ENCODE data around the gene CAPZB. TPM values are rescaled to one million over a fixed set of nuclear protein-coding genes. Genes with fewer than 3 reads are reported as not detected.

CAPZB gene
- total RNA-seq, 2 donors from 2014 or later, result 291 to 399 TPM

DNA sequence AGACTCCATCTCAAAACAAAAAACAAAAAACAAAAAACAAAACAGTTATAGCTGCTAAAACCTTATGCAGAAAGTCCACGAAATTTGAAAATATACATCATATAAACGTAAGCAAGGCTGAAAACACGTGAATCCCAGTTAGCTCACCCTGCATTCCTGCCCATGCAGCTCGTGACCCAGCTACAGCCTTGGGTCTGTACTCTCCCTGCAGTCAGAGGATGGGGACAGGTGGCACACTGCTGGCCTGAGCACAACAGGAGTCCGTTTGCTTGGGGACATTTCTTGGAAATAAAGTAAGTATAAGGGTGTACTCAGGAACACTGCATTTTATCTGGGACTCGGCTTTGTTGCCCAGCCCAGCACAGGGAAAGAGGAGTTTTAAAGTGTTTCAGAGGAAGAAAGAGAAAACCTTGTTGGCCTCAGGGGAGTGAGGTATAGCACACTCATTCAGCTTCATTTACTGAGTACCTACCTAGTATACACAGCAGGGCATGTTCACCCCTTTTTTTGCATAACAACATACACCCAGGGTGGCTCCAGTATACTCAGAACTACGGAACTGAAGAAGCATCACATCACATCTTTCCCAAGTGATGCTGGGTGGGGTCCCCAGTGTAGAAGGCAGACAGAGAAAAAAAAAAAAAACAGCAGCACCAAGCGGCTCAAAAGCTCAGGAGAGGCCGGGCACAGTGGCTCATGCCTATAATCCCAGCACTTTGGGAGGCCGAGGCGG is 44.1 kb downstream of the CAPZB start:
- Mint-ChIP-seq H3K9me3 (no peaks in the 10 kb centered on the region), H3K36me3 (ENCODE audit: low read depth) (peaks cover 55% of the 10 kb centered on the region), H3K27ac (peak overlapping the region; percentile 78), H3K4me1 (peaks cover 58% of the 10 kb centered on the region), H3K4me3 (no peak overlapping the region), H3K27me3 (no peaks in the 10 kb centered on the region)
- no peak for ATAC-seq (replicated peaks)

DNA sequence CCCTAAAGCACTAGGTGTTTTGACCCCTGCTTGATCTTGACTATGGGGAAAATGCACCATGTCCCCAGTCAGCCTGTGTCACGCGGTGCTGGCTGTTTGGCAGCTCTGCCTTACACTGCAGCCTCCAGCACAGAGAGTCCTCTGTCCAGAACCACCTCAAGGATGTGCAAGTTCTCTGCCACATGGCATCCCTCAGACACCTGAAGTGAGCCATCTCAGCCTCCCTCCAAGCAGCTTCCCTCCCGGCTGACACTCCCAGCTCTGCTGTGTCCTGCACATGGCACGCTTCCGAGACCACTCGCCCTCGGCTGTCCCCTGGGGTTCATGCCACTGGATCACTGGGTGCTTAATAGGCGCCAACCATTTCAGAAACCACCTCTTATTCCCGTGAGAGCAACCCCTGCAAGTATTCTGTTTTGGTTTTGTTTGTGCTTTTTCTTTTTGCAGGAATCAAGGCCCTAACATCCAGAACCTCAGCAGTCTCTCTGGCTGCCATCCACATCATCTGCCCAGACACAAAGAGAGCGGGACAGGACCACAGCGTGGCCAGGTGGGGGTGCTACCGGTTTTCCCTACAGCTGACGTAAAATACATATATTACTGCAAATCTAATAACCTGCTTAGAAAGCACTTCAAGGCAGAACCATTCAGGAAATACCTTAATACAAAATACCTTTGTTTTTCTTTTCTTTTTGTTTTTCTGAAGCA is 45.7 kb downstream of the CAPZB start:
- Mint-ChIP-seq H3K4me3 (peak overlapping the region; percentile 20), H3K27me3 (no peaks in the 10 kb centered on the region), H3K27ac (peak overlapping the region; percentile 78), H3K36me3 (ENCODE audit: low read depth) (peaks cover 58% of the 10 kb centered on the region), H3K9me3 (no peaks in the 10 kb centered on the region), H3K4me1 (peaks cover 59% of the 10 kb centered on the region)
- no peak for ATAC-seq (replicated peaks)

DNA sequence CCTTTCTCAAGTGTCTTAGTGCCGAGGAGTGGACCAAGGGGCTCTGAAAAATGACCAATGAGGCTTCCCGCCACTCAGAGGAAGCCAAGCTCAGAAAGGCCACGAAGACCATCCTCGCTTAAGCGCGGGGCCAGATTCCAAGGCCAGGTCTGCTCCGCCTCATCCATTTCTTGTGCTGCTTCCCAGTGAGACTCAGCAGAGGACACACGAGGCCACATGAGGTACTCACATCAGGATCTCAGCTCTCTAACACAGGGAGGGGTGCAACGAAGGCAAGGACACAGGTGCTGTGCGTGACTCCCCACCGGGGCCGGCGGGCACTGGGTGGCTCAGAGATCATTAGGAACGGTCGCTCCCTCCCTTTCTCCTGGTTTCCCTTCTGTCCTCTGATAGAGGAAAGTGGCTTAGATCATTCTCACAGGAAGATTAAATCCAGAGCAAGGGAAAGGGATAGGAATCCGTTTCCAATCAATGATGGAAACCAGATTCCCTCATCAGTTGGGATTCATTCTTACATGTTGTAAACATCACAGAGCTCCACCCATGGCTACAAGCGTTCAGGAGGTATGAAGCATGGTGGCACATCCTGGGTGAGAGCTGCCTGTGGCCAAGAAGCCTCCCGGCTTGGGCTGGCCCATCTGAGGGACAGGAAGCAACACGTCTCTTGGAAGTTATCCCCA is 46.7 kb downstream of the CAPZB start:
- Mint-ChIP-seq H3K27ac (peak overlapping the region; percentile 81), H3K27me3 (no peaks in the 10 kb centered on the region), H3K4me1 (peaks cover 58% of the 10 kb centered on the region), H3K36me3 (ENCODE audit: low read depth) (peaks cover 56% of the 10 kb centered on the region), H3K4me3 (no peak overlapping the region), H3K9me3 (no peaks in the 10 kb centered on the region)
- no peak for ATAC-seq (replicated peaks)

DNA sequence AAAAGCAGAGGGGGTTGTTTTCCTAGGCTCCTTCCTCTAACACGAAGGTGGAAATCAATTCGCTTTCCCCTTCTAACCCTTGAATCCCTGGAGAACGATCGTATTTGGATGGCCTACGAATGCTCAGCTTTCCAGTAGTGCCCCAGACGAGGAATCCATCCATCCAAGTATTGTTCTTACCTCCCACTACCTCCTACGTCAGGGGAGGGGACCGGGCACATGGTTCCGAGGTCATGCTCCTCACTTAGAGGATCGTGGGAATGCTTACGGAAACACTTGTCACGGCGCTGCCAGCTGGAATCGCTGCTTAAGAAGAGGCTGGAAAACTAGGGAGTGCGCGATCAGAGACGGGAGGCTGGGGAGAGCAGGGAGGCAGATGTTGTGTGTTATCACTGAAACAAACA is 47.4 kb downstream of the CAPZB start:
- Mint-ChIP-seq H3K9me3 (no peaks in the 10 kb centered on the region), H3K4me1 (peaks cover 64% of the 10 kb centered on the region), H3K36me3 (ENCODE audit: low read depth) (peaks cover 60% of the 10 kb centered on the region), H3K27me3 (no peaks in the 10 kb centered on the region), H3K4me3 (peak overlapping the region; percentile 73), H3K27ac (peak overlapping the region; percentile 81)
- ATAC-seq (replicated peaks), result no peak

DNA sequence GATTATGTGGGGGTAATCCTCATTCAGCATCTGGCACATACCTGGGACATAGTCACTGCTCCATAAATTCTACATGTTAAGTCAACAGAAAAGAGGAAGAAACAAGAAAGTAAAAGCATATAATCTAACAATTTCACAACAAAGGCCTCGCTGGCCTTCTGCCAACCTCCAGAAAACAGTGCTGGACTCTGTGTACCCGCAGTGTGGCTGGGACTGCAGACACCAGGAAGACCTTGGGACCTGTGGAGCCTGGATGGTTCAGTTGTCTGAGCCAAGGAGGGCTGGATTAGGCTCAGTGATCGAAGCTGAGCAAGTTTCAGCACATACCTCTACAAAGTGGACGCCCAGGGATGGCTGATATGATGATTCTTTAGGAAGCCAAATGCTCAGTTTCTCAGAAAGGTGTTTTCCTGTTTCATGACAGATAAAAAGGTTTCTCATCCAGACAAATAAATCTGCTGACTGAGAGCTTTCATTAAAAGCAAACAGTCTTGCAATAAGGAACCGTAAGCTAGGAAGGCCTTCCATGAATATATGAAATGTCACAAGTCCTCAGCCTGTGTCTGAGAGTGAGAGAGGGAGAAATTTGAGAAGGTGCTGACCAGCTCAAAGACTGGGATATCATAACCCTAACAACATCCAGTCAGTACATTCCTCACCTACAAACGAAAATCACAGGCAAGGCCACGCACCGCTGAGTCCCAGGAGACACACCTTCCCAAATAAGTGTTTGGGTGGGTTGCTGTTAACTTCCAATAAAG is 48.4 kb downstream of the CAPZB start:
- H3K27ac Mint-ChIP-seq, result peak overlapping the region; percentile 81
- no peaks in the 10 kb centered on the region for H3K27me3 Mint-ChIP-seq
- H3K9me3 Mint-ChIP-seq, result no peaks in the 10 kb centered on the region
- H3K4me3 Mint-ChIP-seq, result peak overlapping the region; percentile 73
- H3K4me1 Mint-ChIP-seq, result peaks cover 65% of the 10 kb centered on the region
- ATAC-seq (replicated peaks), result peak; percentile 12
- peaks cover 63% of the 10 kb centered on the region for H3K36me3 Mint-ChIP-seq (ENCODE audit: low read depth)

DNA sequence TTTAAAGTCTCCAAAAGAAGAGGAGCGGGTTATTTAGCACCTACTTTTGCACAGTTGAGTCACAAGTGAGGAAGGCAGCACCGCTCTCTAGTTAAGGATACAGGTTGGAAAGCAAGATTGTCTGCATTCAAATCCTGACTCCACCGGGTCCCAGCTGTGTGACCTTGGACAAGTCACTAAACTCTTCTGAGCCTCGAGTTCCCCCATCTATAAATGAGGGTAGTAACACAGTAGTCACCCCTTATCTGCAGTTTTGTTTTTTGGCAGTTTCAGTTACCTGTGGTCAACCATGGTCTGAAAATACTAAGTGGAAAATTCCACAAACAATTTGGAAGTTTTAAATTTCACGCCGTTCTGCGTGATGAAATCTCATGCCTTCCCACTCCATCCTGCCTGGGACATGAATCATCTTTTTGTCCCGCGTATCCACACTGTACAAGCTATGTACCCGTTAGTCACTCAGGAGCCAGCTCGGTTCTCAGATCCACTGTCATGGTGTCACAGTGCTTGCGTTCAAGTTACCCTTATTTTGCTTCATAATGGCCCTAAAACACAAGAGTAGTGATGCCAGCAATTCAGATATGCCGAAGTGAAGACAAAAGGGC is 49.4 kb downstream of the CAPZB start:
- H3K4me3 Mint-ChIP-seq, result peak overlapping the region; percentile 73
- H3K9me3 Mint-ChIP-seq, result no peaks in the 10 kb centered on the region
- peak overlapping the region; percentile 81 for H3K27ac Mint-ChIP-seq
- peak; percentile 85 for ATAC-seq (replicated peaks)
- peaks cover 60% of the 10 kb centered on the region for H3K4me1 Mint-ChIP-seq
- peaks cover 63% of the 10 kb centered on the region for H3K36me3 Mint-ChIP-seq (ENCODE audit: low read depth)
- no peaks in the 10 kb centered on the region for H3K27me3 Mint-ChIP-seq

DNA sequence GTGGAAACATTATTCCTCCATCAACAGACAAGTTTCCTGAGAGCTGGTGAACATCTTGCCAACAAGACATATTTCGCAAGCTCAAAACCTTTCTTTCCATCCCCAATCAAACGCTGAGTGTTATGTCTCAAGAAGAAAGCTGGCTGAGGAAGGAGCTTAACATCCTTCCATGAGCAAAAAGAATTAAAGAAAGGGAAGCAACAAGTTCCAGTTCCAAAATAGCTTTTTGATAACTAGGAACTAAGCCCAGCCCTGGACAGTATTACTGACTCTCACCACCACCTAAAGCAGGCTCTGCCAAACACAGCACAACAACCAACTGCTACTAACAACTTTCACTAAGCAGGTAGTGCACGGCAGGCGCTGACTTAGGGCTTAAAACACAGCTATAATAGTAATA is 50.2 kb downstream of the CAPZB start:
- H3K9me3 Mint-ChIP-seq, result no peaks in the 10 kb centered on the region
- H3K36me3 Mint-ChIP-seq (ENCODE audit: low read depth), result peaks cover 63% of the 10 kb centered on the region
- H3K4me1 Mint-ChIP-seq, result peaks cover 68% of the 10 kb centered on the region
- no peak for ATAC-seq (replicated peaks)
- H3K4me3 Mint-ChIP-seq, result peak overlapping the region; percentile 73
- no peaks in the 10 kb centered on the region for H3K27me3 Mint-ChIP-seq
- peak overlapping the region; percentile 81 for H3K27ac Mint-ChIP-seq

DNA sequence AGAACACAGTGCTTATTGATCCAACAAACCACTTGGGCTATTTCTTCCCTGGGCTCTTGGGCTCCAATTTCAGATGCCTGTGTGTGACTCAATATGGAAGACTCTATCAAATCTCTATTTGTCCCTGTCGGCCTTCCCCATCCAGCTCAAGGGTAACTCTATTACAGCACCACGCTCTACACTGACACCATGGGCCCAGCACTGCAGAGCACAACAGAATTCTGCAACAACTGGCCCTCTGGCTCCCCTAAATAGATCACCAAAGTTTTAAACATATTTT is 51.7 kb downstream of the CAPZB start:
- ATAC-seq (replicated peaks), result no peak
- Mint-ChIP-seq H3K9me3 (no peaks in the 10 kb centered on the region), H3K4me3 (peak overlapping the region; percentile 73), H3K27me3 (no peaks in the 10 kb centered on the region), H3K27ac (peak overlapping the region; percentile 86), H3K4me1 (peaks cover 74% of the 10 kb centered on the region), H3K36me3 (ENCODE audit: low read depth) (peaks cover 68% of the 10 kb centered on the region)

DNA sequence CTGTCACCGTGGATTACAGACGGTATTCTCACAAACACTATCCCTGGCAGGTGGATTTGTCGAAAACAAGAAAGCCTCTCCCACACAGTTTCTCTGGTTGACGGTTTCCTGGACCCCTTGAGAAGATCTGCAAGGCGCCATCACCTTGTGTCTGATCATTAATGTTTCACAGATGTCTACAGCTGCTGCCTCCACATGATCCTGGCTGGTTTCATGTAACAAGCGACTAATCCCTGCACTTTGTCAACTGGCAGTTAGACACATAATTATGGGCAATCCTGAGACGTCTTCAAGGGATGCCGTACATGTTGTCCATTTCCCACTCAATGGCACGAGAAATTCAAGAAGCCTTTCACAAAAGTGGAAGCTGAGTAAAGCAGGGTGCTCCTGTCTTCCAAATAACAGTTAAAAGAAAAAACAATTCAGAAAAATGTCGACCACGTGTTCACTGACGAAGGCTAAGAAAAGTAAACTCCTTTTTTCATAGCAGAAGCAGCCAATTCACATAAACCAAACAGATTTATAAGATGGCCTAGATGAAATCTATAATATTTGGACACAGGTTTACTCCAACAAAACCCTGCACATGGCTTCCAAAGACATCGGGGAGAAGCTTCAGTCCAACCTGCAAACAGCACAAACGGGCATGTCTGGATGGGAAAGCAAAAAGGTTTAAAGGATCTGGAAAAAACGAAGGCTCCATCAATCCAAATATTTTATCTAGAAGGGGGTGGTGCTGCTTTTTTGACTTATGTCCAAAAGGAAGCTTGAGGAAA is 52.2 kb downstream of the CAPZB start:
- Mint-ChIP-seq H3K9me3 (no peaks in the 10 kb centered on the region), H3K4me1 (peaks cover 75% of the 10 kb centered on the region), H3K27me3 (no peaks in the 10 kb centered on the region), H3K36me3 (ENCODE audit: low read depth) (peaks cover 70% of the 10 kb centered on the region), H3K27ac (peak overlapping the region; percentile 86), H3K4me3 (peak overlapping the region; percentile 73)
- peak; percentile 60 for ATAC-seq (replicated peaks)

DNA sequence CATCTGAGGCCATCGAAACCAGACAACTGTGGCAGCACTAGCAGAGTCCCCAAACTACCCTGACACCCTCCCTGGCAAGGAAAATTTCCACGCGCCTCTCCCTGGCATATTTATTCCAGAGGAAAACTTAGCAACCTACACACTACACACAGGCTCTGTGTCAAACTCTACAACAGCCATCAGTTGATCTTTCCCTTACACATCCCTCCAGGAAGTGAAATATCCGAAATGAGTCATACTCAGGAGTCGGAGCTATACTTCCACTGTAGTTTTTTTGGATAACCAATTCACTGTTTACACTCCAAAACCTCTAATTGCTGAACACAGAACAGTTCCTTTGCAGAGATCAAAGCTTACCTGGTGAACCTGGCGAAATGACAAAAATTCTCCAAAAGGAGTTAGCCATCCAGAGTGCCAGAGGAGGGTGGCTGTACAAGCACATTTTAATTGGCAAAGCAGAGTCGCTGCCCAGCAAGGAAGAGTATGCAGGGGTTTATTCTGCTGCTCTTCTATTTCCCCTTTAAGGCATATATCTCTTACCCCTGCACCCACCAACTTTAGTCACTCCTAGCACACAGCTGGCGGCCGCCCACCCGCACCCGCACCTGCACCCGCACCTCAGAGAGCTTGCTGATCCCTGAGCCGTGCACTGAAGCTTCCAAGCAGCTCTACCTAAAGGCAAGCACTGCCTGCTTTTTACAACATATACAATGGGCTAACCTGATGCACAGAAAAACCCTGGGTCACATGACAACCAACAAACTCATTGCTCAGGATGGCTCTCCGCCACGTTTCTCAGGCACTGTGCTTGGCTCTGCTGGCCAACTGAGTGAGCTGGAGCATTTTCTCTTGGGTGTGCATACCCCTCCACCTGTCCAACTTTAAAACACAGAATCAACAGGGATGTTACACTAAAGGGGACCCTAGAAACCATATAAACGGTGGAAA is 54.9 kb downstream of the CAPZB start:
- Mint-ChIP-seq H3K36me3 (ENCODE audit: low read depth) (peaks cover 60% of the 10 kb centered on the region), H3K4me1 (peaks cover 59% of the 10 kb centered on the region), H3K9me3 (no peaks in the 10 kb centered on the region), H3K27ac (peak overlapping the region; percentile 81), H3K4me3 (peak overlapping the region; percentile 49), H3K27me3 (no peaks in the 10 kb centered on the region)
- ATAC-seq (replicated peaks), result no peak

DNA sequence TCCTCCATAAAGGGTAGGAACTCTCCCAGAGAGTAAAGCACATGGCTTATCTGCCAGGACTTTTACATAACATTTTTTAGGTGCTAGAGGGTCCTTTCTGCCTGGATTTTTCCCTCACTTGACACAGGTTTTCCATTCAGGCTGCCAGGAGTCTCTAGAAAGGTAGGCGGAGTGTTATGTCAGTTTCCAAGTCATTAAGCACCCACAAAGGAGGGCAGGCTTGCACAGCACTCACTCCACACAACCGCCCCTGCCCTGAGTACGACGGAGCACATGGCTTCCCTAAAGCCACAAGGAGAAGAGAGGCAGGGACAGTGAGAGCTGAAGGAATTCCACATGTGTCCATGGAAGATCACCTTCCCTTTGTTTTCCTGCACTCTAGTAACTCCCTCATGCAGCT is 55.7 kb downstream of the CAPZB start:
- peaks cover 63% of the 10 kb centered on the region for H3K36me3 Mint-ChIP-seq (ENCODE audit: low read depth)
- no peaks in the 10 kb centered on the region for H3K27me3 Mint-ChIP-seq
- no peaks in the 10 kb centered on the region for H3K9me3 Mint-ChIP-seq
- H3K4me1 Mint-ChIP-seq, result peaks cover 62% of the 10 kb centered on the region
- H3K27ac Mint-ChIP-seq, result peak overlapping the region; percentile 81
- H3K4me3 Mint-ChIP-seq, result peak overlapping the region; percentile 49
- ATAC-seq (replicated peaks), result peak; percentile 14

DNA sequence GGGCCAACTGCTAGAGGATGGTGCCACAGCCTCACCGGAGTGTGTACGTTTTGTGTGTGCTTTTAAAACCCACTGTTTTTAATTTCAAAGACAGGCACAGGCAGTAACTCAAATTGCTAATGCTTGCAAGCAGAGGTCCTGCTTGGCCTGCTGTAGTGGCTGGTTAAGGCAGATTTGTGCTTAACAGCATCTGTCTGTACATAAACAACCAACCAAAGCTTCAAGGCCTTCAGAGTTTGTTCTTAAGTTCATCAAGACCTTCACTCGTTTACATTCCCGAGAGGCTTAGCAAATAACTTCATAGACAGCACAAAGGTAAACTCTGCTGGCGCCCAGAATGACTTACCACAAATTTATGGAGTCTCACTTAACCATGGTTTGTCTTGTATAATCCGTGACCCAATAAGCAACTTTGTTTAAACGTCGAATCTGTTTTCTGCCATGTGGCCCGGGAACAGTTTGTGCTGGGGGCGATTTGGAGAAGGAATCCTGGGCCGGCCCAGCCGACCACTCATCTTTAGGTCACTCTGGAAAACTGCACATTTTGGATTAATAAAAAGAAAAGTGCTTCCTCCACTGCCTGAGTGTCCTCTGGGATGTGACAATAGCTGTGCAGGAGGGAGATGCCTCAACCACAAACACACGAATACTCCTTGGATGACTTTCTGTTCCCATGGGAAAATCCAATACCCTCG is 58.1 kb downstream of the CAPZB start:
- H3K4me3 Mint-ChIP-seq, result no peak overlapping the region
- peaks cover 46% of the 10 kb centered on the region for H3K36me3 Mint-ChIP-seq (ENCODE audit: low read depth)
- no peaks in the 10 kb centered on the region for H3K27me3 Mint-ChIP-seq
- peak overlapping the region; percentile 66 for H3K27ac Mint-ChIP-seq
- peaks cover 61% of the 10 kb centered on the region for H3K4me1 Mint-ChIP-seq
- no peaks in the 10 kb centered on the region for H3K9me3 Mint-ChIP-seq
- ATAC-seq (replicated peaks), result no peak
